SH-SY5Y (cell line): Measurements from ENCODE around the gene SLIRP.

ENCODE experiments used
- GATA2 ChIP-seq: IDR thresholded peaks from 2 replicates; pipeline ENCODE4 v1.6.1; 2011; ENCODE audit warnings: mild to moderate bottlenecking, low read depth, low read length
- GATA3 ChIP-seq: IDR thresholded peaks from 2 replicates; pipeline ENCODE4 v1.6.1; 2011; ENCODE audit warnings: low read depth, mild to moderate bottlenecking, low read length, moderate library complexity

GRCh38 chr14:77761205-77761931 lies 53.5 kb downstream of the SLIRP start:
- peak; percentile 67; the same call in 1 of the 2 replicates for TF ChIP-seq GATA2
- TF ChIP-seq GATA3: no peak
